Measurements from ENCODE around the gene TES. TPM values are rescaled to one million over a fixed set of nuclear protein-coding genes. Genes with fewer than 3 reads are reported as not detected.

The TES gene
- total and polyA plus RNA-seq, 2 of the 13 experiments (the other 11 are each of a cell fraction or from before 2014, with no cell fraction given): 21.6 to 23.0 TPM

DNA sequence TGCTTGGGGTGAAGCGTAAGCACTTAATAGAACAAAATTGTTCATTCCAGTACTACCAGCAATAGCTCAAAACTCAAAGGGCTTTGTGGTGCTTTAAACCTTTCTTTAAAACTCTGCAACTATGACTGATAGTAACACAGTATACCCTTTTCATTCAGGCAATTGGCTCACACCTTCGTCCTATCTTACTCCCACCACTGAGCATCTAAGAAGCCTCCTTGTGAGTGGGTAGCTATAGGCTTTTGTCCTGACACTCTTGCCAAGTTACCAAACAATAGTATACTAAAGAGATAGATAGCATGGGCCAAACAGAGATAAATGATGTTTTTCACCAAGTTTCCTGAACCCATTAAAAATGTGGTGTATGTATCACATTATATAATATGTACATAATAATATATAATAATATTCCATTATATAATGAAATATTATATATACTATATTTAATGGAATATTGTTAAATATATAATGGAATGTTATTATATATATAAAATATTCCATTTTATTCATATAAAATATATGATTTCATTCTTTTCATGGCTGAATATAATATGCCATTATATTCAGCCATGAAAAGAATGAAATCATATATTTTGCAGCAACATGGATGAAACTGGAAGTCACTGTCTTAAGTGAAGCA, 96.2 kb downstream of the TES start:
- Histone ChIP-seq H2AFZ (ENCODE audit: low read length) (no peak overlapping the region), H3K27ac (ENCODE audit: extremely low read length, insufficient read depth, low read length) (peak overlapping the region; percentile 3), H3K79me2 (ENCODE audit: insufficient read depth, low read length) (no peaks in the 10 kb centered on the region), H3K4me1 (ENCODE audit: insufficient read depth, low read length) (peaks cover 16% of the 10 kb centered on the region), H4K20me1 (ENCODE audit: insufficient read depth, low read length) (no peaks in the 10 kb centered on the region), H3K36me3 (replicated peaks in 1 of 2; ENCODE audit: control insufficient read depth in 1 of 2, insufficient read depth in 2 of 2, low read length in 2 of 2) (no peaks in the 10 kb centered on the region), H3K4me2 (ENCODE audit: low read depth, low read length) (peak overlapping the region; percentile 25), H3K4me3 (replicated peaks in 1 of 3; ENCODE audit: insufficient read depth in 1 of 3, low read depth in 2 of 3, low read length in 3 of 3) (no peak overlapping the region), H3K9ac (ENCODE audit: insufficient read depth, low read depth, low read length) (no peak overlapping the region), H3K27me3 (ENCODE audit: control insufficient read depth in 1 of 2, insufficient read depth in 2 of 2, low read length in 2 of 2) (no peaks in the 10 kb centered on the region), H3K9me3 (ENCODE audit: low read length) (no peaks in the 10 kb centered on the region)
- FAIRE-seq (no peak), DNase-seq (ENCODE audit: low spot score) (no peak), ATAC-seq (no peak; the same call in 2 of the 3 replicates)
- in situ Hi-C loops (cut with HindIII; ENCODE audit: extremely low pct_ligation_motif_present, low pct_unique_long_range_greater_than_20kb) (no loop called here), intact Hi-C loops (cut with micrococcal nuclease; ENCODE audit: unreplicated experiment) (no loop called here)
- no TSS peak for BruUV-seq (replicated peaks)
- TF ChIP-seq GATAD1 (CRISPR knock-in tag; IDR thresholded peaks at IDR 0.05): no peak
- no peak for TF ChIP-seq SAP130 (CRISPR knock-in tag; IDR thresholded peaks at IDR 0.05; ENCODE audit: low read depth)
- no peak for TF ChIP-seq HOXA7 (CRISPR knock-in tag; IDR thresholded peaks at IDR 0.05)
- TF ChIP-seq ZMYM4 (CRISPR knock-in tag; IDR thresholded peaks at IDR 0.05): 0 out of 2 replicates have a peak, but pooled peaks have one; percentile 1
- CTCF ChIA-PET (ENCODE audit: low intra/inter-chr PET ratio, low total read pairs): no interaction called here
- 3% methylated on average over 2 of the region's 2 CpGs for WGBS (ENCODE audit: low lambda C conversion rate)
- POLR2A ChIA-PET: no interaction called here

DNA sequence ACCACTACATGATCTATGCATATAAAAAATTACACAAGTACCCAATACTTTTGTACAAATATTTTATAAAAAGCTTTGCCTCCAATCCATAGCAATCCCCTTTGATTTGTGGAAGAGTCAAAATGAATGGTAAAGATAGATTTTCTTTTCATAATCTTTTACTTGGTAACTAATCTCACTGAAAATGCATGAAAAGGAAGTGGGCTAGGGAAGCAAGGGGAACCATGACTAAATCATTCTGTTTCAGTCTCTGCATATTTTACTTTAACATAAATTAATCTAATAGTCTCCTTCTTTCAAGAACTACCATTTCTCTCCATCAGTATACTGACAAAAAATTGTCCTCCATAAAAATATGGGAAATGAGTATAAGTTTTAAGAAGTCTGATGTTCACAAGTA, 96.9 kb downstream of the TES start:
- Histone ChIP-seq H2AFZ (ENCODE audit: low read length) (no peak overlapping the region), H3K36me3 (replicated peaks in 1 of 2; ENCODE audit: control insufficient read depth in 1 of 2, insufficient read depth in 2 of 2, low read length in 2 of 2) (no peaks in the 10 kb centered on the region), H3K9ac (ENCODE audit: insufficient read depth, low read depth, low read length) (no peak overlapping the region), H3K4me2 (ENCODE audit: low read depth, low read length) (no peak overlapping the region), H4K20me1 (ENCODE audit: insufficient read depth, low read length) (no peaks in the 10 kb centered on the region), H3K27ac (ENCODE audit: extremely low read length, insufficient read depth, low read length) (no peak overlapping the region), H3K79me2 (ENCODE audit: insufficient read depth, low read length) (no peaks in the 10 kb centered on the region), H3K4me1 (ENCODE audit: insufficient read depth, low read length) (peaks cover 16% of the 10 kb centered on the region), H3K4me3 (replicated peaks in 1 of 3; ENCODE audit: insufficient read depth in 1 of 3, low read depth in 2 of 3, low read length in 3 of 3) (no peak overlapping the region), H3K9me3 (ENCODE audit: low read length) (no peaks in the 10 kb centered on the region), H3K27me3 (ENCODE audit: control insufficient read depth in 1 of 2, insufficient read depth in 2 of 2, low read length in 2 of 2) (no peaks in the 10 kb centered on the region)
- DNase-seq (ENCODE audit: low spot score) (no peak), ATAC-seq (no peak), FAIRE-seq (no peak)
- in situ Hi-C loops (cut with HindIII; ENCODE audit: extremely low pct_ligation_motif_present, low pct_unique_long_range_greater_than_20kb): no loop called here
- POLR2A ChIA-PET: no interaction called here
- CTCF ChIA-PET (ENCODE audit: low intra/inter-chr PET ratio, low total read pairs): no interaction called here
- intact Hi-C loops (cut with micrococcal nuclease; ENCODE audit: unreplicated experiment): no loop called here
- BruUV-seq (replicated peaks): no TSS peak
- no peak for TF ChIP-seq IRF9 (CRISPR knock-in tag; IDR thresholded peaks at IDR 0.05; ENCODE audit: borderline replicate concordance)
- no peak for TF ChIP-seq KDM5A (IDR thresholded peaks at IDR 0.05; ENCODE audit: borderline replicate concordance, low read length)
- no peak for TF ChIP-seq LRRFIP1 (CRISPR knock-in tag; conservative IDR thresholded peaks at IDR 0.05)
- no peak for TF ChIP-seq CHD2 (IDR thresholded peaks at IDR 0.05; ENCODE audit: low read depth, low read length)
- TF ChIP-seq ZNF619 (CRISPR knock-in tag; IDR thresholded peaks at IDR 0.05): no peak
- no peak for TF ChIP-seq TCF12 (IDR thresholded peaks at IDR 0.05)
- no peak for TF ChIP-seq TCF12 (CRISPR knock-in tag; IDR thresholded peaks at IDR 0.05)
- TF ChIP-seq ZNF275 (CRISPR knock-in tag; IDR thresholded peaks at IDR 0.05; ENCODE audit: borderline replicate concordance): no peak
- no peak for TF ChIP-seq ZNF431 (CRISPR knock-in tag; IDR thresholded peaks at IDR 0.05; ENCODE audit: borderline replicate concordance, low read depth)
- no peak for TF ChIP-seq ZNF788 (CRISPR knock-in tag; IDR thresholded peaks at IDR 0.05; ENCODE audit: borderline replicate concordance)

Measured in HepG2 (cell line).